Mesenchymal stem cell (in vitro differentiated cells and primary cell): ENCODE measurements around the gene HS3ST4. TPM values are rescaled to one million over a fixed set of nuclear protein-coding genes. Genes with fewer than 3 reads are reported as not detected.

Experiments used
- DNase-seq: peaks from one replicate; pipeline ENCODE4 v3.0.0-alpha.2; 2013
- H2AFZ ChIP-seq: one replicate; pipeline ENCODE4 v1.6.1; 2013; ENCODE audit warnings: low read depth, mild to moderate bottlenecking, control low read depth, inconsistent platforms, low read length, moderate library complexity
- H2AK5ac ChIP-seq: 2 replicates; pipeline ENCODE4 v1.6.1; 2013; ENCODE audit warnings: low read length, moderate library complexity, mild to moderate bottlenecking, inconsistent platforms; ENCODE audit not compliant: severe bottlenecking
- H2BK120ac ChIP-seq: one replicate; pipeline ENCODE4 v1.6.1; 2013; ENCODE audit warnings: low read depth, mild to moderate bottlenecking, inconsistent platforms, low read length, moderate library complexity
- H2BK12ac ChIP-seq, 2 experiments: one replicate each; pipeline ENCODE4 v1.6.1; 2013; ENCODE audit warnings: inconsistent platforms in 2 of 2, low read length in 2 of 2, mild to moderate bottlenecking in 2 of 2, moderate library complexity in 2 of 2, control low read depth in 1 of 2
- H2BK15ac ChIP-seq: one replicate; pipeline ENCODE4 v1.6.1; 2013; ENCODE audit warnings: mild to moderate bottlenecking, low read depth, inconsistent platforms; ENCODE audit not compliant: poor library complexity, severe bottlenecking
- H2BK5ac ChIP-seq: 2 replicates; pipeline ENCODE4 v1.6.1; 2013; ENCODE audit warnings: low read depth, mild to moderate bottlenecking, low read length, control low read depth, inconsistent platforms; ENCODE audit not compliant: poor library complexity, severe bottlenecking
- H3K14ac ChIP-seq, 2 experiments: one replicate each; pipeline ENCODE4 v1.6.1; 2013; ENCODE audit warnings: inconsistent platforms in 2 of 2, low read length in 2 of 2, control low read depth in 1 of 2, mild to moderate bottlenecking in 1 of 2, moderate library complexity in 1 of 2
- H3K18ac ChIP-seq, 2 experiments: one replicate each; pipeline ENCODE4 v1.6.1; 2013; ENCODE audit warnings: inconsistent platforms in 2 of 2, low read length in 2 of 2, control low read depth in 1 of 2, low read depth in 1 of 2, mild to moderate bottlenecking in 1 of 2
- H3K23ac ChIP-seq, 2 experiments: one replicate each; pipeline ENCODE4 v1.6.1; 2013; ENCODE audit warnings: inconsistent platforms in 2 of 2, low read length in 2 of 2, mild to moderate bottlenecking in 2 of 2, moderate library complexity in 2 of 2, control low read depth in 1 of 2
- H3K27ac ChIP-seq: 2 replicates; pipeline ENCODE4 v1.5.1; 2013; ENCODE audit warnings: mild to moderate bottlenecking, moderate library complexity, low read length, control low read depth, inconsistent platforms; ENCODE audit not compliant: poor library complexity, severe bottlenecking
- H3K27me3 ChIP-seq, 2 experiments: 2 replicates each; pipeline versions ENCODE4 v1.6.1 to v1.7.0; 2013; ENCODE audit warnings: low read length in 2 of 2, mild to moderate bottlenecking in 2 of 2, moderate library complexity in 2 of 2, control low read depth in 1 of 2, inconsistent platforms in 1 of 2; ENCODE audit not compliant: control insufficient read depth in 1 of 2, insufficient read depth in 1 of 2
- H3K36me3 ChIP-seq, 2 experiments: 2 replicates each; pipeline versions ENCODE4 v1.6.1 to v1.7.0; 2013; ENCODE audit warnings: low read length in 2 of 2, control low read depth in 1 of 2, inconsistent platforms in 1 of 2, low read depth in 1 of 2, mild to moderate bottlenecking in 1 of 2; ENCODE audit not compliant: insufficient read depth in 2 of 2, control insufficient read depth in 1 of 2
- H3K4ac ChIP-seq, 2 experiments: one replicate each; pipeline ENCODE4 v1.6.1; 2013; ENCODE audit warnings: inconsistent platforms in 2 of 2, low read length in 2 of 2, mild to moderate bottlenecking in 2 of 2, moderate library complexity in 2 of 2, control low read depth in 1 of 2, low read depth in 1 of 2
- H3K4me1 ChIP-seq: 2 replicates; pipeline ENCODE4 v1.6.1; 2013; ENCODE audit warnings: low read depth, low read length, control low read depth; ENCODE audit not compliant: control insufficient read depth, insufficient read depth
- H3K4me2 ChIP-seq: 2 replicates; pipeline ENCODE4 v1.6.1; 2013; ENCODE audit warnings: low read length, mild to moderate bottlenecking, inconsistent platforms; ENCODE audit not compliant: poor library complexity, severe bottlenecking
- H3K4me3 ChIP-seq, 2 experiments: 2 replicates each; pipeline versions ENCODE4 v1.5.1 to v1.7.0; 2013; ENCODE audit warnings: low read length in 2 of 2, mild to moderate bottlenecking in 2 of 2, control low read depth in 1 of 2, low read depth in 1 of 2; ENCODE audit not compliant: insufficient read depth in 1 of 2
- H3K79me1 ChIP-seq: replicated peaks from 2 replicates; pipeline ENCODE4 v1.6.1; 2013; ENCODE audit warnings: mild to moderate bottlenecking, control low read depth, low read length, inconsistent platforms; ENCODE audit not compliant: poor library complexity, severe bottlenecking
- H3K9ac ChIP-seq: 2 replicates; pipeline ENCODE4 v1.7.0; 2013; ENCODE audit warnings: mild to moderate bottlenecking, low read length, moderate library complexity
- H3K9me3 ChIP-seq: 2 replicates; pipeline ENCODE4 v1.7.0; 2013; ENCODE audit warnings: mild to moderate bottlenecking, low read length; ENCODE audit not compliant: control insufficient read depth
- H4K8ac ChIP-seq: one replicate; pipeline ENCODE4 v1.6.1; 2013; ENCODE audit warnings: inconsistent platforms, mild to moderate bottlenecking, low read length, moderate library complexity
- H4K91ac ChIP-seq: one replicate; pipeline ENCODE4 v1.6.1; 2013; ENCODE audit warnings: mild to moderate bottlenecking, low read length, inconsistent platforms
- WGBS: methylation state at CpG from one replicate; pipeline ENCODE4 v1.1.7; 2013; ENCODE audit warnings: mixed read lengths; 5-methylcytosine and 5-hydroxymethylcytosine counted together
- small RNA-seq: library from polyadenylated mRNA; stranded (forward); fragments of <200 nt; extraction: miRNeasy Mini kit (QIAGEN cat#:217004); gene quantifications from one replicate; pipeline ENCODE3, GENCODE V24; 2013; ENCODE audit warnings: low read depth

Gene HS3ST4

GRCh38 chr16:26186091-26186615 lies 494.4 kb downstream of the HS3ST4 start:
- no peaks in the 10 kb centered on the region for H3K79me1 ChIP-seq
- H4K91ac ChIP-seq, result no peak overlapping the region
- H2BK120ac ChIP-seq, result no peak overlapping the region
- H3K27me3 ChIP-seq, result no peaks in the 10 kb centered on the region
- H2AK5ac ChIP-seq, result no peak overlapping the region
- H3K14ac ChIP-seq, result no peak overlapping the region
- H3K9ac ChIP-seq, result no peak overlapping the region
- no peak overlapping the region for H3K18ac ChIP-seq
- H3K4me2 ChIP-seq, result no peak overlapping the region
- H4K8ac ChIP-seq, result no peak overlapping the region
- H2BK5ac ChIP-seq, result no peak overlapping the region
- H2BK12ac ChIP-seq, result no peak overlapping the region
- H2BK15ac ChIP-seq, result no peak overlapping the region
- H3K4me3 ChIP-seq, result no peak overlapping the region
- H3K9me3 ChIP-seq, result no peaks in the 10 kb centered on the region
- H3K4ac ChIP-seq, result no peak overlapping the region
- no peak overlapping the region for H3K23ac ChIP-seq
- DNase-seq, result no peak
- H2AFZ ChIP-seq, result no peak overlapping the region
- H3K27ac ChIP-seq, result no peak overlapping the region
- H3K36me3 ChIP-seq, result no peaks in the 10 kb centered on the region
- WGBS, result 54% methylated on average over 1 of the region's 1 CpG
- no peaks in the 10 kb centered on the region for H3K4me1 ChIP-seq

Small RNAs within 50 kb of the gene (small RNA-seq; reads per million reads assigned to genes)
- gene HMGN2P3, result not detected
- gene MIR548W, result not detected
- gene RNA5SP405, result not detected
